Measurements from ENCODE around the gene KIF4A. TPM values are rescaled to one million over a fixed set of nuclear protein-coding genes. Genes with fewer than 3 reads are reported as not detected.
"Not testable (repeated sequence)": the region's sequence is repeated elsewhere in the genome, so short reads cannot be mapped to it uniquely, and the experiment has no call there.

The KIF4A gene
- total RNA-seq, 1 donor from 2014 or later, result 0.13 TPM

GRCh38 chrX:70280573-70280972 lies 9.3 kb upstream of the KIF4A start:
- no peak for DNase-seq (ENCODE audit: low spot score)

GRCh38 chrX:70281951-70282350 lies 8.0 kb upstream of the KIF4A start, which contains the start of gene RAB41:
TSS of gene RAB41 (plus strand) at chrX:70282172. CDS start at chrX:70282218, 46 bp downstream.
- no peak for DNase-seq (ENCODE audit: low spot score)

GRCh38 chrX:70289168-70289792 lies 624 bp upstream of the KIF4A start:
- DNase-seq (ENCODE audit: low spot score), result no peak

GRCh38 chrX:70292788-70293187 lies 2.9 kb downstream of the KIF4A start:
- DNase-seq (ENCODE audit: low spot score), result no peak

GRCh38 chrX:70293621-70294020 lies 3.7 kb downstream of the KIF4A start:
- DNase-seq (ENCODE audit: low spot score), result no peak

- DNase-seq (ENCODE audit: low spot score), result no peak
These were observed 11.8 kb downstream of the KIF4A start for GRCh38 chrX:70301716-70302115.

- no peak for DNase-seq (ENCODE audit: low spot score)
These were observed 23.6 kb downstream of the KIF4A start for GRCh38 chrX:70313503-70313902.

- no peak for DNase-seq (ENCODE audit: low spot score)
These were observed 32.9 kb downstream of the KIF4A start for GRCh38 chrX:70322784-70323183.

GRCh38 chrX:70323628-70324027 lies 33.7 kb downstream of the KIF4A start:
- DNase-seq (ENCODE audit: low spot score), result not testable (repeated sequence)

- no peak for DNase-seq (ENCODE audit: low spot score)
These were observed 34.4 kb downstream of the KIF4A start for GRCh38 chrX:70324326-70324725.

GRCh38 chrX:70331161-70331560 lies 41.3 kb downstream of the KIF4A start:
- no peak for DNase-seq (ENCODE audit: low spot score)

- no peak for DNase-seq (ENCODE audit: low spot score)
These were observed 42.7 kb downstream of the KIF4A start for GRCh38 chrX:70332600-70332999.

- no peak for DNase-seq (ENCODE audit: low spot score)
These were observed 46.9 kb downstream of the KIF4A start for GRCh38 chrX:70336767-70337166.

- DNase-seq (ENCODE audit: low spot score), result no peak
These were observed 48.4 kb downstream of the KIF4A start for GRCh38 chrX:70338290-70338689.

- DNase-seq (ENCODE audit: low spot score), result no peak
These were observed 53.5 kb downstream of the KIF4A start for GRCh38 chrX:70343435-70343834.

- DNase-seq (ENCODE audit: low spot score), result no peak
These were observed 56.6 kb downstream of the KIF4A start for GRCh38 chrX:70346418-70347070.

- not testable (repeated sequence) for DNase-seq (ENCODE audit: low spot score)
These were observed 58.9 kb downstream of the KIF4A start for GRCh38 chrX:70348825-70349224.

- DNase-seq (ENCODE audit: low spot score), result not testable (repeated sequence)
These were observed 59.6 kb downstream of the KIF4A start for GRCh38 chrX:70349367-70350125.

GRCh38 chrX:70352496-70352895 lies 62.6 kb downstream of the KIF4A start:
- no peak for DNase-seq (ENCODE audit: low spot score)

- DNase-seq (ENCODE audit: low spot score), result no peak
These were observed 63.6 kb downstream of the KIF4A start for GRCh38 chrX:70353514-70353913.

- DNase-seq (ENCODE audit: low spot score), result no peak
These were observed 64.8 kb downstream of the KIF4A start for GRCh38 chrX:70354716-70355115.

- DNase-seq (ENCODE audit: low spot score), result no peak
These were observed 69.6 kb downstream of the KIF4A start for GRCh38 chrX:70359458-70359857.

Data from mesenteric fat pad (tissue), 1 donor.